Breast epithelium (tissue), 4 donors: ENCODE data around the gene HRC. TPM values are rescaled to one million over a fixed set of nuclear protein-coding genes. Genes with fewer than 3 reads are reported as not detected.

Experiments
- DNase-seq, 2 donors: peaks; one replicate each; pipeline ENCODE4 v3.0.0-alpha.2; 2019; ENCODE audit warnings: low spot score in 2 of 2
- H3K27ac ChIP-seq, 2 donors: fragments of 200-600 bp; sonication (generic) in 1 of 2; one replicate each; pipeline ENCODE4 v1.5.1; 2016 to 2019; ENCODE audit warnings: mild to moderate bottlenecking in 1 of 2
- H3K27me3 ChIP-seq, 2 donors: fragments of 200-600 bp; sonication (generic) in 1 of 2; one replicate each; pipeline versions ENCODE4 v1.5.1 to v1.6.0; 2017 to 2019; ENCODE audit warnings: control low read depth in 1 of 2, mild to moderate bottlenecking in 1 of 2
- H3K36me3 ChIP-seq: fragments of 200-600 bp; one replicate; pipeline ENCODE4 v1.5.1; 2019
- H3K4me1 ChIP-seq, 2 donors: fragments of 200-600 bp; sonication (generic); one replicate each; pipeline ENCODE4 v1.5.1; 2016 to 2019; ENCODE audit warnings: control low read depth in 1 of 2
- H3K4me3 ChIP-seq, 3 donors: fragments of 200-600 bp; sonication (generic); 1 replicate in 2 of 3; 2 replicates in 1 of 3; pipeline ENCODE4 v1.5.1; 2016 to 2019; ENCODE audit warnings: mild to moderate bottlenecking in 3 of 3, moderate library complexity in 2 of 3
- H3K9me3 ChIP-seq, 2 donors: fragments of 200-600 bp; sonication (generic) in 1 of 2; one replicate each; pipeline ENCODE4 v1.5.1; 2016 to 2019; ENCODE audit warnings: control low read depth in 1 of 2
- POLR2A ChIP-seq: fragments of 450-650 bp; IDR thresholded peaks from one replicate; pipeline ENCODE4 v1.6.1; 2016; ENCODE audit warnings: antibody characterized with exemption, mild to moderate bottlenecking, moderate library complexity
- POLR2AphosphoS5 ChIP-seq, 3 donors: sonication (generic); formaldehyde crosslinking; IDR thresholded peaks; one replicate each; pipeline ENCODE4 v1.6.1; 2017; ENCODE audit warnings: antibody characterized with exemption in 3 of 3
- intact Hi-C: fragments of 100-400 bp; cut with DNase I; formaldehyde crosslinking; loops from one replicate; pipeline ENCODE4 v1.15.1; 2023; ENCODE audit warnings: low total_unique reads
- total RNA-seq, 3 donors: library from RNA; depleted of rRNA; stranded (reverse); fragments of >200 nt; gene quantifications; one replicate each; pipeline ENCODE4 v1.1.0, GENCODE V29; 2016
- TF ChIP-seq, protein P1 (sequence below), 3 donors: fragments of 450-650 bp; IDR thresholded peaks; one replicate each; pipeline ENCODE4 v1.5.1; 2016 to 2017; ENCODE audit warnings: antibody characterized with exemption in 3 of 3, mild to moderate bottlenecking in 3 of 3, moderate library complexity in 3 of 3

HRC gene
- total RNA-seq, 3 donors from 2014 or later, result 0.88 to 2.7 (median 1.3) TPM

DNA sequence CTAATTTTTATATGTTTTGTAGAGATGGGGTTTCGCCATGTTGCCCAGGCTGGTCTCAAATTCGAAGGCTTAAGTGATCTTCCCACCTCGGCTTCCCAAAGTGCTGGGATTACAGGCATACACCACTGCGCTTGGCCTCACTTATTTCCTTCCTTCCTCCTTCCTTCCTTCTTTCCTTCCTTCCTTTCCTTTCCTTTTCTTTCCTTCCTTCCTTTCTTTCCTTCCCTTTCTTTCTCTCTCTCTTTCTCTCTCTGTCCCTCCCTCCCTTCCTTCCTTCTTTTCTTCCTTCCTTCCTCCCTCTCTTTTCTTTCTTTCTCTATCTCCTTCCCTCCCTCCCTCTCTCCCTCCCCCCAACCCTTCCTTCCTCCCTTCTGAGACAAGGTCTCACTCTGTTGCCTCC, 39.2 kb upstream of the HRC start:
- H3K27ac ChIP-seq, result no peak overlapping the region
- H3K4me3 ChIP-seq, result no peak overlapping the region
- H3K36me3 ChIP-seq, result no peaks in the 10 kb centered on the region
- no peaks in the 10 kb centered on the region for H3K4me1 ChIP-seq
- intact Hi-C loops, result loop anchor here (10.0 kb wide), 1 partner anchor 120 kb away; the partner anchor contains the start of gene KCNA7
- H3K9me3 ChIP-seq, result no peaks in the 10 kb centered on the region
- no peaks in the 10 kb centered on the region for H3K27me3 ChIP-seq
- TF ChIP-seq POLR2A (no peak), POLR2AphosphoS5 (IDR thresholded peaks at IDR 0.05) (no peak)
- TF ChIP-seq, protein P1, sequence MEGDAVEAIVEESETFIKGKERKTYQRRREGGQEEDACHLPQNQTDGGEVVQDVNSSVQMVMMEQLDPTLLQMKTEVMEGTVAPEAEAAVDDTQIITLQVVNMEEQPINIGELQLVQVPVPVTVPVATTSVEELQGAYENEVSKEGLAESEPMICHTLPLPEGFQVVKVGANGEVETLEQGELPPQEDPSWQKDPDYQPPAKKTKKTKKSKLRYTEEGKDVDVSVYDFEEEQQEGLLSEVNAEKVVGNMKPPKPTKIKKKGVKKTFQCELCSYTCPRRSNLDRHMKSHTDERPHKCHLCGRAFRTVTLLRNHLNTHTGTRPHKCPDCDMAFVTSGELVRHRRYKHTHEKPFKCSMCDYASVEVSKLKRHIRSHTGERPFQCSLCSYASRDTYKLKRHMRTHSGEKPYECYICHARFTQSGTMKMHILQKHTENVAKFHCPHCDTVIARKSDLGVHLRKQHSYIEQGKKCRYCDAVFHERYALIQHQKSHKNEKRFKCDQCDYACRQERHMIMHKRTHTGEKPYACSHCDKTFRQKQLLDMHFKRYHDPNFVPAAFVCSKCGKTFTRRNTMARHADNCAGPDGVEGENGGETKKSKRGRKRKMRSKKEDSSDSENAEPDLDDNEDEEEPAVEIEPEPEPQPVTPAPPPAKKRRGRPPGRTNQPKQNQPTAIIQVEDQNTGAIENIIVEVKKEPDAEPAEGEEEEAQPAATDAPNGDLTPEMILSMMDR (IDR thresholded peaks at IDR 0.05), result no peak
- no peak for DNase-seq

DNA sequence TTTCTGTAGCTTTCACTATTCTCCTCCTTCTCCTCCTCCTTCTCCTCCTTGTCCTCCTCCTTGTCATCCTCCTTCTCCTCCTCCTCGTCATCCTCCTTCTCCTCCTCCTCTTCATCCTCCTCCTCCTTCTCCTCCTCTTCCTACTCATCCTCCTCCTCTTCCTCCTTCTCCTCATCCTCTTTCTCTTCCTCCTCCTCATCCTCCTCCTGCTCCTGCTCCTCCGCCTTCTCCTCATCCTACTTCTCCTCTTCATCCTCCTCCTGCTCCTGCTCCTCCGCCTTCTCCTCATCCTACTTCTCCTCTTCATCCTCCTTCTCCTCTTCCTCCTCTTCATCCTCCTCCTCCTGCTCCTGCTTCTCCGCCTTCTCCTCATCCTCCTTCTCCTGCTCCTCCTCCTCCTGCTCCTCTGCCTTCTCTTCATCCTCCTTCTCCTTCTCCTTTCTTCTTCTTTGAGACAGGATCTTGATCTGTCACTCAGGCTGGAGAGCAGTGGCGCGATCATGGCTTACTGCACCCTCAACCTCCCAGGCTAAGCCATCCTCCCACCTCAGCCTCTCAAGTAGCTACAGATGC, 38.7 kb upstream of the HRC start:
- no peak for DNase-seq
- no peak overlapping the region for H3K4me3 ChIP-seq
- H3K36me3 ChIP-seq, result no peaks in the 10 kb centered on the region
- no peaks in the 10 kb centered on the region for H3K4me1 ChIP-seq
- no peaks in the 10 kb centered on the region for H3K27me3 ChIP-seq
- no peak overlapping the region for H3K27ac ChIP-seq
- TF ChIP-seq POLR2AphosphoS5 (IDR thresholded peaks at IDR 0.05) (no peak), POLR2A (no peak)
- TF ChIP-seq, protein P1 (IDR thresholded peaks at IDR 0.05), result no peak
- H3K9me3 ChIP-seq, result no peaks in the 10 kb centered on the region
- intact Hi-C loops, result loop anchor here (10.0 kb wide), 1 partner anchor 119 kb away; the partner anchor contains the start of gene KCNA7

DNA sequence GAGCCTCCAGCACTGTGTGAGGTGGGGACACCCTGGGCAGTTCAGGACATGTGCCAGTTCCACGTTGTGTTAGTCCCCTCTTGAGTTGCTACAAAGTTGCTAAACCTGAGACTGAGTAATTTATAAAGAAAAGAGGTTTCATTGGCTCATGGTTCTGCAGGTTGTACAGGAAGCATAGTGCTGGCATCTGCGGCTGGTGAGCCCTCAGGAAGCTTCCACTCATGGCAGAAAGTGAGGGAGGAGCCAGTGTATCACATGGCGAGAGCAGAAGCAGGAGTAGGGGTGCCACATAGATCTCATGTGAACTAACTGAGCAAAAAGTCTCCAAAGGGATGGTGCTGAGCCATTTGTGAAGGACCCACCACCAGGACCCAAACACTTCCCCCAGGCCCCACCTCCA, 35.6 kb upstream of the HRC start:
- no peaks in the 10 kb centered on the region for H3K36me3 ChIP-seq
- intact Hi-C loops, result loop anchor here (10.0 kb wide), 1 partner anchor 116 kb away; the partner anchor contains the start of gene KCNA7
- no peaks in the 10 kb centered on the region for H3K27me3 ChIP-seq
- H3K9me3 ChIP-seq, result no peaks in the 10 kb centered on the region
- TF ChIP-seq, protein P1 (IDR thresholded peaks at IDR 0.05), result no peak
- TF ChIP-seq POLR2AphosphoS5 (IDR thresholded peaks at IDR 0.05) (no peak), POLR2A (no peak)
- no peak for DNase-seq
- no peaks in the 10 kb centered on the region for H3K4me1 ChIP-seq
- no peak overlapping the region for H3K27ac ChIP-seq
- no peak overlapping the region for H3K4me3 ChIP-seq

DNA sequence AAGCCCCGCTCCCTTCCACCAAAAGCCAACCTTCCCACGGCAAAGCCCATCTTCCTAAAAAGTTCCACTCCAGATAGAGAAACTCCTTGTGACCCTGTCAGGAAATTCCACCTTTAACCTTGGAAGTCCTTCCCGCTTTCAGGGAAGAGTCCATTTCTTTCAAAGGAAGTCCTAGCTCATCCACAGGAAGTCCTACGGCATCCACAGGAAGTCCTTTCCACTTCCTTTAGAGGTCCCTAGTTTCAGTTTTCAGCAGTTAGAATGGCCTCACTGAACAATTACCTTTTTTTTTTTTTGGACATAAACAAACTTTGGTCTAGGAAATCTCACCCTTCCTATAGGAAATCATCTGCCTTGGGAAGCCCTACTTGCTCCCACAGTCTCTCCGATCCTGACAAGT, 34.1 kb upstream of the HRC start:
- TF ChIP-seq POLR2AphosphoS5 (IDR thresholded peaks at IDR 0.05) (no peak), POLR2A (no peak)
- TF ChIP-seq, protein P1 (IDR thresholded peaks at IDR 0.05), result no peak

DNA sequence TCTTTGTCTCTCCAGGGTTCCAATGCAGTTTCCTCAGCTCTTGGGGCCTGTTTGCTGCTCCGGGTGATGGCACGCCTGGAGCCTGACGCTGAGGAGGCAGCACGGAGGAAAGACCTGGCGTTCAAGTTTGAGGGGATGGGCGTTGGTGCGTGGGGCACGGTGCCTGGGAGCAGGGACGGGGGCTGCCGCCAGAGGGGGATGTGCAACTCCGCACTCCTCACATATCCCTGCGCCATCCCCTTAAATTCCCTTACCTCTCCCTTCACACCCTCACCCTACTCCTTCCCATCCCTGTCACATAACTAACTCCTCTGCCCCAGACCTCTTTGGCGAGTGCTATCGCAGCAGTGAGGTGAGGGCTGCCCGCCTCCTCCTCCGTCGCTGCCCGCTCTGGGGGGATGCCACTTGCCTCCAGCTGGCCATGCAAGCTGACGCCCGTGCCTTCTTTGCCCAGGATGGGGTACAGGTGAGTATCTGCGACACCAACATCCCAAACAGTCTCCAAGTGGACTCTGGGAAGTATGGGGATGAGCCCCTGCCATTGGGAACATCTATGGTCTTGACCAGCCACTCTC, 33.5 kb upstream of the HRC start:
- H3K27me3 ChIP-seq, result no peaks in the 10 kb centered on the region
- H3K9me3 ChIP-seq, result no peaks in the 10 kb centered on the region
- no peak overlapping the region for H3K4me3 ChIP-seq
- no peak for DNase-seq
- TF ChIP-seq POLR2AphosphoS5 (IDR thresholded peaks at IDR 0.05), result no peak
- TF ChIP-seq, protein P1 (IDR thresholded peaks at IDR 0.05), result no peak
- no peak for TF ChIP-seq POLR2A
- no peaks in the 10 kb centered on the region for H3K4me1 ChIP-seq
- H3K36me3 ChIP-seq, result no peaks in the 10 kb centered on the region
- H3K27ac ChIP-seq, result no peak overlapping the region
- intact Hi-C loops, result no loop called here

More for the DNA sequence above, 34.1 kb upstream of the HRC start:
- no peak overlapping the region for H3K27ac ChIP-seq
- no peak for DNase-seq
- no peaks in the 10 kb centered on the region for H3K36me3 ChIP-seq
- H3K9me3 ChIP-seq, result no peaks in the 10 kb centered on the region
- no peaks in the 10 kb centered on the region for H3K4me1 ChIP-seq
- H3K27me3 ChIP-seq, result no peaks in the 10 kb centered on the region
- H3K4me3 ChIP-seq, result no peak overlapping the region
- intact Hi-C loops, result no loop called here
